NCI-H1436 (cell line): ENCODE measurements around the gene RAB3GAP2.
A peak's percentile ranks its signal among the peaks of the same experiment; 100 is the strongest.
"Not testable (repeated sequence)": the region's sequence is repeated elsewhere in the genome, so short reads cannot be mapped to it uniquely, and the experiment has no call there.

Experiments
- DNase-seq: peaks from one replicate; lab custom pipeline; 2025; lab: John Stamatoyannopoulos, UW

Gene RAB3GAP2

GRCh38 chr1:220137019-220137786 lies 135.1 kb downstream of the RAB3GAP2 start:
- no peak for DNase-seq

- DNase-seq: no peak
Measured at GRCh38 chr1:220135755-220136154, 136.5 kb downstream of the RAB3GAP2 start.

GRCh38 chr1:220129479-220130210 lies 142.6 kb downstream of the RAB3GAP2 start:
- no peak for DNase-seq

DNA sequence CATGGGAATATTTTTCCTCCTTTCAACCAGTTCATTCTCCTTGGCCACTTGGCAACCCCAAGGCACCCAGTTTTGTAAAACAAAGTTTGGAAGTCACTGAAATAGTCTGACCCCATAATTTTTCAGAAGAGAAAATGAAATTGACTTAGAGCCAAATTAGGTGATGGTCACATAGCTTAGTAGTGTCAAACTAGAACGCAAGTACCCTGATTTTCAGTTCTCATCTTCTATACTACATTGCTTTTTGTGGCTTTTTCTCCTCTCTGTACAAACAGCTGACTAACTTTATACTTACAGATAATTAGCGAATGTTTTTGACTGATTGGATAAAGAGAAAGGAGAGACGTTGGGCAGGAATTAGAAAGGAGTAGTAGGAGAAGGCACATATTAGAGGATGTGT lies 145.2 kb downstream of the RAB3GAP2 start:
- DNase-seq: no peak

- no peak for DNase-seq
Measured at GRCh38 chr1:220124542-220124941, 147.7 kb downstream of the RAB3GAP2 start.

DNA sequence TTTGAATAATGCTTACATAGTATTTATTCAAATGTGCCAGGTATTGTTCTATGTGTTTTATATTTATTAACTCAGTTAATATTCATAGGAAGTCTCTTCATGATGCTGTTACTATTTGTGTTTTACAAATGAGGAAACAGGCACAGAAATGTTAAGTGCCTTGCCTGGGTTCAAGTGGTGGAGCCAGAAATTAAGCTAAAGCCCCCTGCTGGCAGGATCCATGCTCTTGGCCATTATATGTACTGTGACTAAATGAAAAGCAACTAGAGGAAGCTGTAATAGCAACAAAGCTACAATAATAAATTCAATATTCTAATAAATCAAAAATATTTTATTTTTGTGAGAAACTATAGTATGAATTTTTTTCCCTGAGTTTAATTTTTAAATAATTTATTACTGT lies 148.4 kb downstream of the RAB3GAP2 start:
- peak; percentile 6 for DNase-seq

DNA sequence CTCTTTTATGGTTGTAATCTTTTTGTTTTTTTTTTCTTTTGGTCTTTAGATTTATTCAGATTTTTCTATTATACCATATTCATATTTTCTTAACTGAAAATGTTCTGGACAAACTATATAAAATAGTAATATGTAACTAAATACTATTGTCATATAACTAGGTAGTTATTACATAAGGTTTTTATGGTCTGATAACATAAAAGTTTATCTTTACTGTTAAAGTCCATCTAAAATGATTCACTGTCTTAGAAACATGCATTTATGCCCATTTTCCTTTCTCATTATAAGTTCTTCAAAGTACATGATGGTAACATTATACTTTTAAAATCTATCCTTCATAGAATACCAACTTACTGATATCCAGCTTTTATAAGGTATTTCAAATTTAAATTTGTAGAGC lies 149.2 kb downstream of the RAB3GAP2 start:
- no peak for DNase-seq

- no peak for DNase-seq
Measured at GRCh38 chr1:220121791-220122530, 150.3 kb downstream of the RAB3GAP2 start.

DNA sequence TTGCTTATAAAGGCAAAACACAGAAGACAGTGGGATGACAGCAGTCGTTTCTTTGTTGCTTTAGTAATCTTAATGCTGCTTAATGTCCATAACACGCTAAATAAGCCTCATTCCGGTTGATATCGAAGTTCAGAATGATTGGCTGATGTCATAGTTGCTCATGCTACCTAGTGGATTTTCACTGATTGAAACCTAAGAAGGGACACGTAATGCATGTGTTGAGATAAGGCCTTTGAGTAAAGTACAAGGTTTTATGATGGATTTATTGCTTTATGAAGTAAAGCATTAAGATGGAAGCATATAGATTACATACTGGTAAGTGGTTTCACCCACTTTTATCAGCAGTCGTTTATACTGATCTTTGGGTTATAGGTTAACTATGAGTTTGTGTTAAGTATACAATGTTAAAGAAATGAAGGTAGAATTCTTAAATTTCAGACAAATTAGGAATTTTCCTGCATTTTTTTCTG lies 153.2 kb downstream of the RAB3GAP2 start:
- no peak for DNase-seq

GRCh38 chr1:220113136-220113695 lies 159.0 kb downstream of the RAB3GAP2 start:
- DNase-seq: peak; percentile 28

GRCh38 chr1:220112600-220112999 lies 159.7 kb downstream of the RAB3GAP2 start:
- DNase-seq: not testable (repeated sequence)

DNA sequence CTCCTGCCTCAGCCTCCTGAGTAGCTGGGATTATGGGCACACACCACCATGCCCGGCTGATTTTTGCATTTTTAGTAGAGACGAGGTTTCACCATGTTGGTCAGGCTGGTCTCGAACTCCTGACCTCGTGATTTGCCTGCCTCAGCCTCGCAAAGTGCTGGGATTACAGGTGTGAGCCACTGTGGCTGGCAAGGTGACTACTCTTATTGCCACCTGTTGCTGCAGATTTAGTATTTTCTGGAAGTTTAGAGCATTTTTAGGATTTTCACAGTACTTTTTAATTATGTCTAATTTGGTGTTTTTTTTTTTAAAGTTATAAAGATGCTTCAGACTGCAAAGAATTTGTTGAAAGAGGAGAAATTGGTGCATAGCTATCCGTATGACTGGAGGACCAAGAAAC lies 161.8 kb downstream of the RAB3GAP2 start:
- not testable (repeated sequence) for DNase-seq

GRCh38 chr1:220099826-220100225 lies 172.4 kb downstream of the RAB3GAP2 start:
- no peak for DNase-seq
